Measurements from ENCODE around the gene NPBWR2. TPM values are rescaled to one million over a fixed set of nuclear protein-coding genes. Genes with fewer than 3 reads are reported as not detected.
"Not testable (repeated sequence)": the region's sequence is repeated elsewhere in the genome, so short reads cannot be mapped to it uniquely, and the experiment has no call there.

The NPBWR2 gene
- total RNA-seq, 3 donors from 2014 or later (not counting 1 experiment from before 2014, with no cell fraction given) = not detected

DNA sequence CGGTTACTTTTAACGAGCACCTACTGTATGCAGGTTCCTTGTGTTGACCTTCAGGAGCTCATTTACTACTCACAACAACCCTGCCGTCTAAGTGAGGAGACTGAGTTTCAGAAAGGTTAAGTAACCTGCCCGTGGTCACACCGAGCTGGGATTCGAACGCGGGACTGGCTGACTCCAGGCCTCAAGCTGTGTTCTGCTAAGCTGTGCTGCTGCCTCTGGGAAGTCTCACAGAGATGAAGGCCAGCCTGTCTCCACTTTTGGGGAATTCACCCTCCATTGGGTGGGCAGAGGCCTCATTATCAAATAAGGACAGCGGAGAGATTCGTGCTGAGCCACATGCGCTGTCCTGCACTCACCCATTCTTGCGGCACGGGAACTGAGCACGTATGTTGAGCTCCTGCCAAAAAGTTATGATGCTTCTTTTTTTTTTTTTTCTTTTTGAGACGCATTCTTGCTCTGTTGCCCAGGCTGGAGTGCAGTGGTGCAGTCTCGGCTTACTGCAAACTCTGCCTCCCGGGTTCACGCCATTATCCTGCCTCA is 31.0 kb upstream of the NPBWR2 start:
- no peaks in the 10 kb centered on the region for H3K9me3 Mint-ChIP-seq
- H3K27me3 ChIP-seq (ENCODE audit: control insufficient read depth, insufficient read depth, low read length) = no peaks in the 10 kb centered on the region
- H3K36me3 ChIP-seq (ENCODE audit: control insufficient read depth, insufficient read depth, low read length) = no peaks in the 10 kb centered on the region
- H3K36me3 Mint-ChIP-seq = no peaks in the 10 kb centered on the region
- no peak overlapping the region for H3K27ac Mint-ChIP-seq
- intact Hi-C loops (cut with micrococcal nuclease) = no loop called here
- no peaks in the 10 kb centered on the region for H3K4me1 ChIP-seq (ENCODE audit: control insufficient read depth, insufficient read depth, low read length)
- TF ChIP-seq, protein P1, sequence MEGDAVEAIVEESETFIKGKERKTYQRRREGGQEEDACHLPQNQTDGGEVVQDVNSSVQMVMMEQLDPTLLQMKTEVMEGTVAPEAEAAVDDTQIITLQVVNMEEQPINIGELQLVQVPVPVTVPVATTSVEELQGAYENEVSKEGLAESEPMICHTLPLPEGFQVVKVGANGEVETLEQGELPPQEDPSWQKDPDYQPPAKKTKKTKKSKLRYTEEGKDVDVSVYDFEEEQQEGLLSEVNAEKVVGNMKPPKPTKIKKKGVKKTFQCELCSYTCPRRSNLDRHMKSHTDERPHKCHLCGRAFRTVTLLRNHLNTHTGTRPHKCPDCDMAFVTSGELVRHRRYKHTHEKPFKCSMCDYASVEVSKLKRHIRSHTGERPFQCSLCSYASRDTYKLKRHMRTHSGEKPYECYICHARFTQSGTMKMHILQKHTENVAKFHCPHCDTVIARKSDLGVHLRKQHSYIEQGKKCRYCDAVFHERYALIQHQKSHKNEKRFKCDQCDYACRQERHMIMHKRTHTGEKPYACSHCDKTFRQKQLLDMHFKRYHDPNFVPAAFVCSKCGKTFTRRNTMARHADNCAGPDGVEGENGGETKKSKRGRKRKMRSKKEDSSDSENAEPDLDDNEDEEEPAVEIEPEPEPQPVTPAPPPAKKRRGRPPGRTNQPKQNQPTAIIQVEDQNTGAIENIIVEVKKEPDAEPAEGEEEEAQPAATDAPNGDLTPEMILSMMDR (IDR thresholded peaks at IDR 0.05) = no peak
- no peak for DNase-seq
- 91% methylated on average over 18 of the region's 18 CpGs for WGBS (ENCODE audit: insufficient coverage)
- no peak overlapping the region for H3K4me3 Mint-ChIP-seq
- no peak for ATAC-seq
- peaks cover 0 to 5% of the 10 kb centered on the region in 2 donors for H3K4me1 Mint-ChIP-seq
- peaks cover 8 to 13% of the 10 kb centered on the region in 2 donors for H3K27me3 Mint-ChIP-seq (ENCODE audit: low read depth in 2 of 2)
- no peaks in the 10 kb centered on the region for H3K9me3 ChIP-seq (ENCODE audit: control insufficient read depth, insufficient read depth, low read length)
- H3K4me3 ChIP-seq (ENCODE audit: low read length) = no peak overlapping the region
- no peak overlapping the region for H3K27ac ChIP-seq (ENCODE audit: low read length)

DNA sequence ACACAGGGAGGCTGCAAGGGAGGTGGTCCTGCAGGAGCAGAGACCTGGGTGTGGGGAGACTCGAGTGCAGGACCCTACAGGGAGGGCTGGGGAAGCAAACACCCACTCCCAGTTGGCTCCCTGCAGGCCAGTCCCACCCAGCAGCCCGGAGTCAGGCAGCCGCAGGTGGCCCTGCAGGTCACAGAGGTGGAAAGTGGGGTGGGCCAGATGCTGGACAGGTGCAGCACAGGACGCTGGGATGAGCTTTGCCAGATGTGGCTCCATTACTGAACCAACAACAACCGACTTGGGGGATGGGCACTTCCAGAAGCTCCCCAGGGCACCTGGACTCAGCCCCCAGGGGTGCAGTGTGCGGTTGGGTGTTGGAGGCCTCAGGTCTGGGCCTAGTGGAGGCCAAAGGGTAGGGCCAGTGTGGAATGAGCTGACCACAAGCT is 30.2 kb upstream of the NPBWR2 start:
- Histone ChIP-seq H3K27me3 (ENCODE audit: control insufficient read depth, insufficient read depth, low read length) (no peaks in the 10 kb centered on the region), H3K4me1 (ENCODE audit: control insufficient read depth, insufficient read depth, low read length) (no peaks in the 10 kb centered on the region), H3K36me3 (ENCODE audit: control insufficient read depth, insufficient read depth, low read length) (no peaks in the 10 kb centered on the region), H3K27ac (ENCODE audit: low read length) (no peak overlapping the region), H3K4me3 (ENCODE audit: low read length) (no peak overlapping the region), H3K9me3 (ENCODE audit: control insufficient read depth, insufficient read depth, low read length) (no peaks in the 10 kb centered on the region)
- Mint-ChIP-seq H3K27me3 (ENCODE audit: low read depth in 2 of 2) (peaks cover 8 to 13% of the 10 kb centered on the region in 2 donors), H3K4me1 (peaks cover 0 to 5% of the 10 kb centered on the region in 2 donors), H3K4me3 (no peak overlapping the region), H3K27ac (no peak overlapping the region), H3K9me3 (no peaks in the 10 kb centered on the region), H3K36me3 (no peaks in the 10 kb centered on the region)
- WGBS (ENCODE audit: insufficient coverage) = 84% methylated on average over 6 of the region's 6 CpGs
- intact Hi-C loops (cut with micrococcal nuclease) = no loop called here
- no peak for DNase-seq
- TF ChIP-seq, protein P1 (IDR thresholded peaks at IDR 0.05) = no peak
- no peak for ATAC-seq

DNA sequence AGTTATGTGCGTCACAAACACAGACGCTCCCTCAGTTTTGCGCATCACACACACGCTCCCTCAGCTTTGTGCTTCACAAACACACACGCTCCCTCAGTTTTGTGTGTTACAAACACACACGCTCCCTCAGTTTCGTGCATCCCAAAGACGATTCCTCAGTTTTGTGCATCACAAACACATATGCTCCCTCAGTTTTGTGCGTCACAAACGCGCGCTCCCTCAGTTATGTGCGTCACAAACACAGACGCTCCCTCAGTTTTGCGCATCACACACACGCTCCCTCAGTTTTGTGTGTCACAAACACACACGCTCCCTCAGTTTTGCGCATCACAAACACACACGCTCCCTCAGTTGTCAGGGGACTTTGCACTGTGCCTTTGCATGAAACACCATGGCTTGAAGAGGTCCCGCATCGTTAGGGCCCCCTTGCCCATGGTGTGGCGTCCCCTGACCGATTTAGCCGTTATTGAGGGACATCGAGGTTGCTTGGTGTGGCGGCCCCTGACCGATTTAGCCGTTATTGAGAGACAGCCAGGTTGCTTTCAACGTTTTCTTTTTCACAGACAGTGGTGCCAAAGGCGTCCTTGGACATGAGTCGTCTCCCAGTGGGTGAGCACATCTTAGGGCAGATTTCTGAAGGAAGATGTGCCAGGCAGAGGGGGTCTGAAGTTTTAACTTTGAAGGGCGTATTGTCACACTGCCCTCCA is 28.8 kb upstream of the NPBWR2 start:
- Histone ChIP-seq H3K36me3 (ENCODE audit: control insufficient read depth, insufficient read depth, low read length) (no peaks in the 10 kb centered on the region), H3K4me1 (ENCODE audit: control insufficient read depth, insufficient read depth, low read length) (no peaks in the 10 kb centered on the region), H3K9me3 (ENCODE audit: control insufficient read depth, insufficient read depth, low read length) (no peaks in the 10 kb centered on the region), H3K4me3 (ENCODE audit: low read length) (no peak overlapping the region), H3K27ac (ENCODE audit: low read length) (no peak overlapping the region), H3K27me3 (ENCODE audit: control insufficient read depth, insufficient read depth, low read length) (no peaks in the 10 kb centered on the region)
- intact Hi-C loops (cut with micrococcal nuclease) = no loop called here
- WGBS (ENCODE audit: insufficient coverage) = 90% methylated on average over 32 of the region's 32 CpGs
- no peak overlapping the region for H3K4me3 Mint-ChIP-seq
- H3K27me3 Mint-ChIP-seq (ENCODE audit: low read depth in 2 of 2) = peaks cover 4 to 7% of the 10 kb centered on the region in 2 donors
- no peak overlapping the region for H3K27ac Mint-ChIP-seq
- H3K9me3 Mint-ChIP-seq = no peaks in the 10 kb centered on the region
- no peak for DNase-seq
- no peak for ATAC-seq
- TF ChIP-seq, protein P1 (IDR thresholded peaks at IDR 0.05) = no peak
- no peaks in the 10 kb centered on the region for H3K4me1 Mint-ChIP-seq
- H3K36me3 Mint-ChIP-seq = no peaks in the 10 kb centered on the region

DNA sequence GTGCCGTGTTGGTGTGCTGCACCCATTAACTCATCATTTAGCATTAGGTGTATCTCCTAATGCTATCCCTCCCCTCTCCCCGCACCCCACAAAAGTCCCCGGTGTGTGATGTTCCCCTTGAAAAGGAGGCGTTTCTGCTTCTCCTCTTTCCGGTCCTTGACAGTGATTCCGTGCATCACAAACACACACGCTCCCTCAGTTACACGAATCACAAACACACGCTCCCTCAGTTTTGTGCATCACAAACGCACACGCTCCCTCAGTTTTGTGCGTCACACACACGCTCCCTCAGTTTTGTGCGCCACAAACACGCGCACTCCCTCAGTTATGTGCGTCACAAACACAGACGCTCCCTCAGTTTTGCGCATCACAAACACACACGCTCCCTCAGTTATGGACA is 27.4 kb upstream of the NPBWR2 start:
- H3K36me3 ChIP-seq (ENCODE audit: control insufficient read depth, insufficient read depth, low read length); H3K9me3 Mint-ChIP-seq; H3K27me3 Mint-ChIP-seq (ENCODE audit: low read depth in 2 of 2); H3K27ac Mint-ChIP-seq; H3K4me1 Mint-ChIP-seq; intact Hi-C loops (cut with micrococcal nuclease); H3K36me3 Mint-ChIP-seq; H3K27me3 ChIP-seq (ENCODE audit: control insufficient read depth, insufficient read depth, low read length); H3K27ac ChIP-seq (ENCODE audit: low read length); H3K4me3 ChIP-seq (ENCODE audit: low read length); DNase-seq; H3K4me1 ChIP-seq (ENCODE audit: control insufficient read depth, insufficient read depth, low read length); H3K4me3 Mint-ChIP-seq; H3K9me3 ChIP-seq (ENCODE audit: control insufficient read depth, insufficient read depth, low read length); ATAC-seq: not testable (repeated sequence)
- WGBS (ENCODE audit: insufficient coverage) = 88% methylated on average over 19 of the region's 20 CpGs

All from natural killer cell (primary cell).